BLaER1 treated with 17β-estradiol and CSF1 and Interleukin-3, amounts not matched to agents 10 nM and 100 nM (cell line): ENCODE results near the gene MGST2.

ENCODE experiments used
- H3K27ac ChIP-seq, 11 experiments: shearing (Covaris generic); formaldehyde crosslinking; 2 replicates each; pipeline ENCODE4 v1.8.1; 2022
- H3K27me3 ChIP-seq, 11 experiments: shearing (Covaris generic); formaldehyde crosslinking; 2 replicates each; pipeline ENCODE4 v1.8.1; 2022
- H3K36me3 ChIP-seq, 11 experiments: shearing (Covaris generic); formaldehyde crosslinking; 2 replicates each; pipeline ENCODE4 v1.8.1; 2022
- H3K4me1 ChIP-seq, 10 experiments: shearing (Covaris generic); formaldehyde crosslinking; 2 replicates each; pipeline ENCODE4 v1.8.1; 2022
- H3K4me2 ChIP-seq, 11 experiments: shearing (Covaris generic); formaldehyde crosslinking; 2 replicates each; pipeline ENCODE4 v1.8.1; 2022
- H3K4me3 ChIP-seq, 10 experiments: shearing (Covaris generic); formaldehyde crosslinking; 2 replicates each; pipeline ENCODE4 v1.8.1; 2022
- H3K9ac ChIP-seq, 11 experiments: shearing (Covaris generic); formaldehyde crosslinking; 2 replicates each; pipeline ENCODE4 v1.8.1; 2022
- H3K9me3 ChIP-seq, 11 experiments: shearing (Covaris generic); formaldehyde crosslinking; replicated peaks in 1 of 11; 2 replicates each; pipeline ENCODE4 v1.8.1; 2022
- H4K20me1 ChIP-seq, 11 experiments: shearing (Covaris generic); formaldehyde crosslinking; 2 replicates each; pipeline ENCODE4 v1.8.1; 2022
- Cebpa-rat ChIP-seq, 11 experiments: shearing (Covaris generic); IDR thresholded peaks; 2 replicates each; pipeline ENCODE4 v1.8.1; 2022

Gene MGST2

GRCh38 chr4:139744232-139744631 lies 78.6 kb downstream of the MGST2 start:
- no peak overlapping the region for H3K4me3 ChIP-seq
- H4K20me1 ChIP-seq: no peaks in the 10 kb centered on the region
- peaks cover 0 to 6% (median 0%) of the 10 kb centered on the region in 11 experiments; a peak in 1 of 22 replicates for H3K36me3 ChIP-seq
- H3K4me1 ChIP-seq: peaks cover 18 to 71% (median 44%) of the 10 kb centered on the region in 10 experiments
- no peak overlapping the region for H3K4me2 ChIP-seq
- no peaks in the 10 kb centered on the region for H3K27me3 ChIP-seq
- H3K9me3 ChIP-seq: no peaks in the 10 kb centered on the region
- no peak overlapping the region for H3K27ac ChIP-seq
- TF ChIP-seq Cebpa-rat (IDR thresholded peaks at IDR 0.05): no peak
- no peak overlapping the region for H3K9ac ChIP-seq

GRCh38 chr4:139745111-139745639 lies 79.6 kb downstream of the MGST2 start:
- no peaks in the 10 kb centered on the region for H4K20me1 ChIP-seq
- peaks cover 17 to 69% (median 41%) of the 10 kb centered on the region in 10 experiments for H3K4me1 ChIP-seq
- no peak for TF ChIP-seq Cebpa-rat (IDR thresholded peaks at IDR 0.05)
- no peaks in the 10 kb centered on the region for H3K27me3 ChIP-seq
- no peak overlapping the region for H3K4me3 ChIP-seq
- no peak overlapping the region for H3K27ac ChIP-seq
- H3K9me3 ChIP-seq: no peaks in the 10 kb centered on the region
- no peak overlapping the region for H3K9ac ChIP-seq
- H3K4me2 ChIP-seq: peak overlapping the region in 4 of 11 experiments; percentile 16 to 60 (median 16); a peak in 5 of 22 replicates
- peaks cover 0 to 6% (median 0%) of the 10 kb centered on the region in 11 experiments; a peak in 1 of 22 replicates for H3K36me3 ChIP-seq

- no peak overlapping the region for H3K9ac ChIP-seq
- no peaks in the 10 kb centered on the region for H3K27me3 ChIP-seq
- H3K9me3 ChIP-seq: no peaks in the 10 kb centered on the region
- H3K27ac ChIP-seq: no peak overlapping the region
- H3K36me3 ChIP-seq: peaks cover 0 to 6% (median 0%) of the 10 kb centered on the region in 11 experiments; a peak in 2 of 22 replicates
- TF ChIP-seq Cebpa-rat (IDR thresholded peaks at IDR 0.05): no peak
- H3K4me3 ChIP-seq: no peak overlapping the region
- peak overlapping the region in 3 of 11 experiments; percentile 15 to 60 (median 33); a peak in 4 of 22 replicates for H3K4me2 ChIP-seq
- H3K4me1 ChIP-seq: peaks cover 6 to 57% (median 27%) of the 10 kb centered on the region in 10 experiments; a peak in 17 of 20 replicates
- H4K20me1 ChIP-seq: no peaks in the 10 kb centered on the region
These were observed 81.0 kb downstream of the MGST2 start for GRCh38 chr4:139746431-139747171.

- H3K27me3 ChIP-seq: no peaks in the 10 kb centered on the region
- no peak overlapping the region for H3K27ac ChIP-seq
- no peak overlapping the region for H3K4me3 ChIP-seq
- H3K36me3 ChIP-seq: peaks cover 0 to 9% (median 0%) of the 10 kb centered on the region in 11 experiments; a peak in 2 of 22 replicates
- H3K9ac ChIP-seq: no peak overlapping the region
- no peak for TF ChIP-seq Cebpa-rat (IDR thresholded peaks at IDR 0.05)
- H3K9me3 ChIP-seq: no peaks in the 10 kb centered on the region
- H3K4me2 ChIP-seq: peak overlapping the region in 6 of 11 experiments; percentile 15 to 57 (median 21); a peak in 6 of 22 replicates
- H3K4me1 ChIP-seq: peaks cover 6 to 33% (median 17%) of the 10 kb centered on the region in 10 experiments; a peak in 16 of 20 replicates
- no peaks in the 10 kb centered on the region for H4K20me1 ChIP-seq
These were observed 83.7 kb downstream of the MGST2 start for GRCh38 chr4:139749338-139749737.

- no peak for TF ChIP-seq Cebpa-rat (IDR thresholded peaks at IDR 0.05)
- H3K4me2 ChIP-seq: peak overlapping the region in 3 of 11 experiments; percentile 16 to 57 (median 45); a peak in 4 of 22 replicates
These were observed 84.3 kb downstream of the MGST2 start for GRCh38 chr4:139749835-139750498.

GRCh38 chr4:139753686-139754085 lies 88.1 kb downstream of the MGST2 start:
- no peak overlapping the region for H3K27ac ChIP-seq
- no peak for TF ChIP-seq Cebpa-rat (IDR thresholded peaks at IDR 0.05)

More at GRCh38 chr4:139749835-139750498, 84.3 kb downstream of the MGST2 start:
- Histone ChIP-seq H3K4me3 (no peak overlapping the region), H4K20me1 (no peaks in the 10 kb centered on the region), H3K4me1 (peaks cover 6 to 37% (median 17%) of the 10 kb centered on the region in 10 experiments; a peak in 16 of 20 replicates), H3K27me3 (no peaks in the 10 kb centered on the region), H3K9me3 (no peaks in the 10 kb centered on the region), H3K9ac (no peak overlapping the region), H3K36me3 (peaks cover 0 to 9% (median 0%) of the 10 kb centered on the region in 11 experiments; a peak in 2 of 22 replicates), H3K27ac (no peak overlapping the region)

More at GRCh38 chr4:139753686-139754085, 88.1 kb downstream of the MGST2 start:
- Histone ChIP-seq H3K36me3 (peaks cover 0 to 11% (median 0%) of the 10 kb centered on the region in 11 experiments; a peak in 2 of 22 replicates), H3K4me3 (no peak overlapping the region), H4K20me1 (no peaks in the 10 kb centered on the region), H3K9me3 (no peaks in the 10 kb centered on the region), H3K4me1 (peaks cover 2 to 24% (median 8%) of the 10 kb centered on the region in 10 experiments; a peak in 11 of 20 replicates), H3K9ac (no peak overlapping the region), H3K27me3 (no peaks in the 10 kb centered on the region), H3K4me2 (no peak overlapping the region)
